HepG2 (cell line): ENCODE data around the gene NR2F6. TPM values are rescaled to one million over a fixed set of nuclear protein-coding genes. Genes with fewer than 3 reads are reported as not detected.
A peak's percentile ranks its signal among the peaks of the same experiment; 100 is the strongest.

Experiments used
- CBFB ChIP-seq: sonication (generic); formaldehyde crosslinking; IDR thresholded peaks from 2 replicates; pipeline ENCODE4 v1.4.0; 2020; ENCODE audit warnings: missing genetic modification reagents
- GTF3A ChIP-seq: sonication (generic); formaldehyde crosslinking; conservative IDR thresholded peaks from 2 replicates; pipeline ENCODE4 v1.4.0; 2020; ENCODE audit warnings: mild to moderate bottlenecking, missing genetic modification reagents
- RARA ChIP-seq: IDR thresholded peaks from 2 replicates; pipeline ENCODE4 v1.6.1; 2016; ENCODE audit warnings: missing genetic modification reagents, missing compliant biosample characterization
- TFDP1 ChIP-seq: IDR thresholded peaks from 2 replicates; pipeline ENCODE4 v1.6.1; 2016; ENCODE audit warnings: missing compliant biosample characterization, missing genetic modification reagents, borderline replicate concordance
- YY1 ChIP-seq: IDR thresholded peaks from 2 replicates; pipeline ENCODE4 v1.6.1; 2011; ENCODE audit warnings: low read length, low read depth, moderate library complexity, mild to moderate bottlenecking; ENCODE audit not compliant: insufficient read depth, insufficient replicate concordance
- ZNF180 ChIP-seq: sonication (generic); formaldehyde crosslinking; IDR thresholded peaks from 2 replicates; pipeline ENCODE4 v1.4.0; 2020; ENCODE audit warnings: low read depth, missing genetic modification reagents, borderline replicate concordance
- ZNF235 ChIP-seq: sonication (generic); formaldehyde crosslinking; IDR thresholded peaks from 2 replicates; pipeline ENCODE4 v1.8.1; 2023; ENCODE audit warnings: mild to moderate bottlenecking, missing genetic modification reagents, borderline replicate concordance
- ZNF607 ChIP-seq: sonication (generic); formaldehyde crosslinking; IDR thresholded peaks from 2 replicates; pipeline ENCODE4 v1.5.1; 2020; ENCODE audit warnings: missing genetic modification reagents, mild to moderate bottlenecking, borderline replicate concordance
- ZNF609 ChIP-seq: sonication (generic); formaldehyde crosslinking; IDR thresholded peaks from 2 replicates; pipeline ENCODE4 v1.4.0; 2020; ENCODE audit warnings: mild to moderate bottlenecking, missing genetic modification reagents, borderline replicate concordance
- ZNF749 ChIP-seq: sonication (generic); formaldehyde crosslinking; IDR thresholded peaks from 2 replicates; pipeline ENCODE4 v1.8.0; 2022; ENCODE audit warnings: mild to moderate bottlenecking, missing genetic modification reagents, moderate library complexity, borderline replicate concordance
- polyA plus RNA-seq, 8 experiments: library from polyadenylated mRNA; depleted of rRNA in 3 of 8; stranded (reverse) in 7 of 8; unstranded in 1 of 8; fragments of >200 nt; fragmentation: Illumina TruSeq in 4 of 8; extraction: Trizol in 4 of 8; gene quantifications; 2 replicates each; pipeline versions ENCODE4 v1.2.1 to v1.2.3, GENCODE V29; 2011 to 2016; ENCODE audit warnings: low read depth in 4 of 8, missing spikeins in 1 of 8, mixed read lengths in 1 of 8; ENCODE audit not compliant: insufficient read depth in 1 of 8
- total RNA-seq, 5 experiments: library from RNA; depleted of rRNA; stranded (reverse); fragments of >200 nt; fragmentation: Illumina TruSeq; extraction: Trizol; gene quantifications; 2 replicates each; pipeline ENCODE4 v1.2.3, GENCODE V29; 2016; ENCODE audit warnings: low read depth in 1 of 5
- TF ChIP-seq, protein P1 (sequence below): sonication (generic); formaldehyde crosslinking; IDR thresholded peaks from 2 replicates; pipeline ENCODE4 v1.4.0; 2020; ENCODE audit warnings: missing genetic modification reagents
- TF ChIP-seq, protein P2 (sequence below): sonication (generic); formaldehyde crosslinking; IDR thresholded peaks from 2 replicates; pipeline ENCODE4 v1.5.0; 2020; ENCODE audit warnings: missing genetic modification reagents
- TF ChIP-seq, protein P3 (sequence below): sonication (generic); formaldehyde crosslinking; IDR thresholded peaks from 2 replicates; pipeline ENCODE4 v1.5.0; 2020; ENCODE audit warnings: mild to moderate bottlenecking, missing genetic modification reagents
- TF ChIP-seq, protein P4 (sequence below): sonication (generic); formaldehyde crosslinking; IDR thresholded peaks from 2 replicates; pipeline ENCODE4 v1.5.1; 2020; ENCODE audit warnings: missing genetic modification reagents, mild to moderate bottlenecking, borderline replicate concordance

The NR2F6 gene
- total and polyA plus RNA-seq, 2 of the 13 experiments (the other 11 are each of a cell fraction or from before 2014, with no cell fraction given) = 30.9 to 72.4 TPM

GRCh38 chr19:17260842-17261325 lies 15.2 kb upstream of the NR2F6 start (continued):
- 0 out of 2 replicates have a peak, but pooled peaks have one; percentile 33 for TF ChIP-seq ZNF609 (CRISPR knock-in tag)
- peak; percentile 51 for TF ChIP-seq YY1
- TF ChIP-seq, protein P1, sequence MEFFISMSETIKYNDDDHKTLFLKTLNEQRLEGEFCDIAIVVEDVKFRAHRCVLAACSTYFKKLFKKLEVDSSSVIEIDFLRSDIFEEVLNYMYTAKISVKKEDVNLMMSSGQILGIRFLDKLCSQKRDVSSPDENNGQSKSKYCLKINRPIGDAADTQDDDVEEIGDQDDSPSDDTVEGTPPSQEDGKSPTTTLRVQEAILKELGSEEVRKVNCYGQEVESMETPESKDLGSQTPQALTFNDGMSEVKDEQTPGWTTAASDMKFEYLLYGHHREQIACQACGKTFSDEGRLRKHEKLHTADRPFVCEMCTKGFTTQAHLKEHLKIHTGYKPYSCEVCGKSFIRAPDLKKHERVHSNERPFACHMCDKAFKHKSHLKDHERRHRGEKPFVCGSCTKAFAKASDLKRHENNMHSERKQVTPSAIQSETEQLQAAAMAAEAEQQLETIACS (CRISPR knock-in tag) = no peak
- 0 out of 2 replicates have a peak, but pooled peaks have one; percentile 24 for TF ChIP-seq CBFB
- TF ChIP-seq, protein P2, sequence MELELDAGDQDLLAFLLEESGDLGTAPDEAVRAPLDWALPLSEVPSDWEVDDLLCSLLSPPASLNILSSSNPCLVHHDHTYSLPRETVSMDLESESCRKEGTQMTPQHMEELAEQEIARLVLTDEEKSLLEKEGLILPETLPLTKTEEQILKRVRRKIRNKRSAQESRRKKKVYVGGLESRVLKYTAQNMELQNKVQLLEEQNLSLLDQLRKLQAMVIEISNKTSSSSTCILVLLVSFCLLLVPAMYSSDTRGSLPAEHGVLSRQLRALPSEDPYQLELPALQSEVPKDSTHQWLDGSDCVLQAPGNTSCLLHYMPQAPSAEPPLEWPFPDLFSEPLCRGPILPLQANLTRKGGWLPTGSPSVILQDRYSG (CRISPR knock-in tag) = no peak
- TF ChIP-seq ZNF180 = no peak
- no peak for TF ChIP-seq ZNF607 (CRISPR knock-in tag)
- peak; percentile 43; the same call in 1 of the 2 replicates for TF ChIP-seq TFDP1
- TF ChIP-seq, protein P3, sequence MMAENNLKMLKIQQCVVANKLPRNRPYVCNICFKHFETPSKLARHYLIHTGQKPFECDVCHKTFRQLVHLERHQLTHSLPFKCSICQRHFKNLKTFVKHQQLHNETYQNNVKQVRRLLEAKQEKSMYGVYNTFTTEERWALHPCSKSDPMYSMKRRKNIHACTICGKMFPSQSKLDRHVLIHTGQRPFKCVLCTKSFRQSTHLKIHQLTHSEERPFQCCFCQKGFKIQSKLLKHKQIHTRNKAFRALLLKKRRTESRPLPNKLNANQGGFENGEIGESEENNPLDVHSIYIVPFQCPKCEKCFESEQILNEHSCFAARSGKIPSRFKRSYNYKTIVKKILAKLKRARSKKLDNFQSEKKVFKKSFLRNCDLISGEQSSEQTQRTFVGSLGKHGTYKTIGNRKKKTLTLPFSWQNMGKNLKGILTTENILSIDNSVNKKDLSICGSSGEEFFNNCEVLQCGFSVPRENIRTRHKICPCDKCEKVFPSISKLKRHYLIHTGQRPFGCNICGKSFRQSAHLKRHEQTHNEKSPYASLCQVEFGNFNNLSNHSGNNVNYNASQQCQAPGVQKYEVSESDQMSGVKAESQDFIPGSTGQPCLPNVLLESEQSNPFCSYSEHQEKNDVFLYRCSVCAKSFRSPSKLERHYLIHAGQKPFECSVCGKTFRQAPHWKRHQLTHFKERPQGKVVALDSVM (CRISPR knock-in tag) = peak; percentile 52; the same call in 1 of the 2 replicates
- 0 out of 2 replicates have a peak, but pooled peaks have one; percentile 52 for TF ChIP-seq GTF3A
- TF ChIP-seq RARA (CRISPR knock-in tag) = 0 out of 2 replicates have a peak, but pooled peaks have one; percentile 12
- TF ChIP-seq, protein P4, sequence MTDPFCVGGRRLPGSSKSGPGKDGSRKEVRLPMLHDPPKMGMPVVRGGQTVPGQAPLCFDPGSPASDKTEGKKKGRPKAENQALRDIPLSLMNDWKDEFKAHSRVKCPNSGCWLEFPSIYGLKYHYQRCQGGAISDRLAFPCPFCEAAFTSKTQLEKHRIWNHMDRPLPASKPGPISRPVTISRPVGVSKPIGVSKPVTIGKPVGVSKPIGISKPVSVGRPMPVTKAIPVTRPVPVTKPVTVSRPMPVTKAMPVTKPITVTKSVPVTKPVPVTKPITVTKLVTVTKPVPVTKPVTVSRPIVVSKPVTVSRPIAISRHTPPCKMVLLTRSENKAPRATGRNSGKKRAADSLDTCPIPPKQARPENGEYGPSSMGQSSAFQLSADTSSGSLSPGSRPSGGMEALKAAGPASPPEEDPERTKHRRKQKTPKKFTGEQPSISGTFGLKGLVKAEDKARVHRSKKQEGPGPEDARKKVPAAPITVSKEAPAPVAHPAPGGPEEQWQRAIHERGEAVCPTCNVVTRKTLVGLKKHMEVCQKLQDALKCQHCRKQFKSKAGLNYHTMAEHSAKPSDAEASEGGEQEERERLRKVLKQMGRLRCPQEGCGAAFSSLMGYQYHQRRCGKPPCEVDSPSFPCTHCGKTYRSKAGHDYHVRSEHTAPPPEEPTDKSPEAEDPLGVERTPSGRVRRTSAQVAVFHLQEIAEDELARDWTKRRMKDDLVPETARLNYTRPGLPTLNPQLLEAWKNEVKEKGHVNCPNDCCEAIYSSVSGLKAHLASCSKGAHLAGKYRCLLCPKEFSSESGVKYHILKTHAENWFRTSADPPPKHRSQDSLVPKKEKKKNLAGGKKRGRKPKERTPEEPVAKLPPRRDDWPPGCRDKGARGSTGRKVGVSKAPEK (CRISPR knock-in tag) = no peak
- no peak for TF ChIP-seq ZNF235 (CRISPR knock-in tag)
- no peak for TF ChIP-seq ZNF749 (CRISPR knock-in tag)
